Smooth muscle cell (in vitro differentiated cells): ENCODE measurements around the gene CRAMP1. TPM values are rescaled to one million over a fixed set of nuclear protein-coding genes. Genes with fewer than 3 reads are reported as not detected.

Experiments
- DNase-seq: peaks from one replicate; lab custom pipeline; 2025; ENCODE audit not compliant: unreplicated experiment; lab: John Stamatoyannopoulos, UW
- H2AFZ ChIP-seq: fragments of 200-600 bp; sonication (generic); 2 replicates; pipeline ENCODE4 v1.6.0; 2016; ENCODE audit warnings: antibody characterized with exemption, low read depth, mild to moderate bottlenecking
- H3F3A ChIP-seq: fragments of 200-600 bp; sonication (generic); 2 replicates; pipeline ENCODE4 v1.6.0; 2017; ENCODE audit warnings: antibody characterized with exemption, low read depth
- H3K27ac ChIP-seq: fragments of 200-600 bp; sonication (generic); 2 replicates; pipeline ENCODE4 v1.5.1; 2016; ENCODE audit warnings: low read depth, mild to moderate bottlenecking
- H3K27me3 ChIP-seq: fragments of 200-600 bp; sonication (generic); 2 replicates; pipeline ENCODE4 v1.6.1; 2016; ENCODE audit warnings: low read depth, mild to moderate bottlenecking
- H3K36me3 ChIP-seq: fragments of 200-600 bp; sonication (generic); 2 replicates; pipeline ENCODE4 v1.5.1; 2016; ENCODE audit warnings: low read depth
- H3K4me1 ChIP-seq: fragments of 200-600 bp; sonication (generic); 2 replicates; pipeline ENCODE4 v1.5.1; 2016; ENCODE audit warnings: low read depth
- H3K4me2 ChIP-seq: fragments of 200-600 bp; sonication (generic); 2 replicates; pipeline ENCODE4 v1.6.0; 2016; ENCODE audit warnings: mild to moderate bottlenecking
- H3K4me3 ChIP-seq: fragments of 200-600 bp; sonication (generic); 2 replicates; pipeline ENCODE4 v1.5.1; 2016; ENCODE audit warnings: mild to moderate bottlenecking
- H3K79me2 ChIP-seq: fragments of 200-600 bp; sonication (generic); 2 replicates; pipeline ENCODE4 v1.6.0; 2016; ENCODE audit warnings: low read depth, mild to moderate bottlenecking
- H3K9ac ChIP-seq: fragments of 200-600 bp; sonication (generic); 2 replicates; pipeline ENCODE4 v1.6.0; 2016; ENCODE audit warnings: low read depth
- H3K9me3 ChIP-seq: fragments of 200-600 bp; sonication (generic); replicated peaks from 2 replicates; pipeline ENCODE4 v1.5.1; 2016; ENCODE audit warnings: low read depth
- H4K20me1 ChIP-seq: fragments of 200-600 bp; sonication (generic); 2 replicates; pipeline ENCODE4 v1.6.0; 2016; ENCODE audit warnings: low read depth
- CTCF ChIP-seq: fragments of 200-600 bp; sonication (generic); IDR thresholded peaks from 2 replicates; pipeline ENCODE4 v1.5.1; 2017; ENCODE audit warnings: borderline replicate concordance, mild to moderate bottlenecking, antibody characterized with exemption; ENCODE audit not compliant: insufficient read depth, poor library complexity, severe bottlenecking
- WGBS: methylation state at CpG from one replicate; pipeline ENCODE4 v1.1.7; 2016; ENCODE audit warnings: low lambda C conversion rate; 5-methylcytosine and 5-hydroxymethylcytosine counted together
- polyA plus RNA-seq: library from polyadenylated mRNA; unstranded; fragments of >200 nt; fragmentation: Nextera tagmentation; extraction: Ambion mirVana; gene quantifications from 2 replicates; pipeline ENCODE4 v1.2.1, GENCODE V29; 2016
- total RNA-seq: library from RNA; depleted of rRNA; stranded (reverse); fragments of >200 nt; gene quantifications from 2 replicates; pipeline ENCODE4 v1.2.3, GENCODE V29; 2014

Gene CRAMP1
- total and polyA plus RNA-seq, 2 experiments from 2014 or later = 7.9 to 16.5 TPM

GRCh38 chr16:1580256-1580655 is 31.9 kb upstream of the CRAMP1 start:
- Histone ChIP-seq H3K9me3 (no peaks in the 10 kb centered on the region), H4K20me1 (no peaks in the 10 kb centered on the region), H3K79me2 (no peaks in the 10 kb centered on the region), H3K27ac (no peak overlapping the region), H2AFZ (no peak overlapping the region), H3K4me3 (no peak overlapping the region), H3K9ac (no peak overlapping the region), H3K4me1 (no peaks in the 10 kb centered on the region), H3K36me3 (no peaks in the 10 kb centered on the region), H3K4me2 (no peak overlapping the region), H3F3A (no peaks in the 10 kb centered on the region), H3K27me3 (no peaks in the 10 kb centered on the region)
- WGBS = 98% methylated on average over 12 of the region's 12 CpGs
- no peak for TF ChIP-seq CTCF
- DNase-seq = no peak

- no peak overlapping the region for H3K9ac ChIP-seq
- no peaks in the 10 kb centered on the region for H3K36me3 ChIP-seq
- no peak overlapping the region for H3K4me2 ChIP-seq
- H3K4me1 ChIP-seq = no peaks in the 10 kb centered on the region
- WGBS = 98% methylated on average over 6 of the region's 6 CpGs
- H3K4me3 ChIP-seq = no peak overlapping the region
- no peaks in the 10 kb centered on the region for H3F3A ChIP-seq
- H3K27me3 ChIP-seq = no peaks in the 10 kb centered on the region
- no peaks in the 10 kb centered on the region for H3K79me2 ChIP-seq
- DNase-seq = no peak
- H4K20me1 ChIP-seq = no peaks in the 10 kb centered on the region
- H3K9me3 ChIP-seq = no peaks in the 10 kb centered on the region
- no peak overlapping the region for H2AFZ ChIP-seq
- no peak overlapping the region for H3K27ac ChIP-seq
- no peak for TF ChIP-seq CTCF
Observed at GRCh38 chr16:1580956-1581355, 31.2 kb upstream of the CRAMP1 start.

- WGBS = 93% methylated on average over 9 of the region's 9 CpGs
- Histone ChIP-seq H3K4me2 (no peak overlapping the region), H3F3A (no peaks in the 10 kb centered on the region), H2AFZ (no peak overlapping the region), H3K9me3 (no peaks in the 10 kb centered on the region), H3K4me3 (no peak overlapping the region), H3K36me3 (no peaks in the 10 kb centered on the region), H3K27me3 (no peaks in the 10 kb centered on the region), H4K20me1 (no peaks in the 10 kb centered on the region), H3K4me1 (no peaks in the 10 kb centered on the region), H3K9ac (no peak overlapping the region), H3K79me2 (no peaks in the 10 kb centered on the region), H3K27ac (no peak overlapping the region)
- TF ChIP-seq CTCF = no peak
- DNase-seq = no peak
Observed at GRCh38 chr16:1581804-1582203, 30.4 kb upstream of the CRAMP1 start.

- no peak overlapping the region for H3K27ac ChIP-seq
- H3K4me2 ChIP-seq = no peak overlapping the region
- WGBS = 91% methylated on average over 15 of the region's 15 CpGs
- no peak overlapping the region for H2AFZ ChIP-seq
- H3K4me1 ChIP-seq = no peaks in the 10 kb centered on the region
- H3F3A ChIP-seq = no peaks in the 10 kb centered on the region
- DNase-seq = no peak
- no peak overlapping the region for H3K4me3 ChIP-seq
- TF ChIP-seq CTCF = no peak
- H3K9me3 ChIP-seq = no peaks in the 10 kb centered on the region
- no peaks in the 10 kb centered on the region for H3K79me2 ChIP-seq
- H3K36me3 ChIP-seq = no peaks in the 10 kb centered on the region
- H3K27me3 ChIP-seq = no peaks in the 10 kb centered on the region
- H3K9ac ChIP-seq = no peak overlapping the region
- no peaks in the 10 kb centered on the region for H4K20me1 ChIP-seq
Observed at GRCh38 chr16:1583180-1583579, 29.0 kb upstream of the CRAMP1 start.
